Fibroblast of the aortic adventitia (primary cell): Measurements from ENCODE around the gene ITPRIPL2. TPM values are rescaled to one million over a fixed set of nuclear protein-coding genes. Genes with fewer than 3 reads are reported as not detected.

ENCODE experiments used
- DNase-seq: peaks from one replicate; pipeline ENCODE4 v3.0.0-alpha.2; 2010; ENCODE audit warnings: low read depth
- H3K4me3 ChIP-seq: 2 replicates; pipeline ENCODE4 v1.5.1; 2011; ENCODE audit warnings: low read depth, mild to moderate bottlenecking, control low read depth, low read length, moderate library complexity
- total RNA-seq: library from RNA; depleted of rRNA; stranded (reverse); fragments of >200 nt; gene quantifications from 2 replicates; pipeline ENCODE4 v1.2.3, GENCODE V29; 2012; ENCODE audit warnings: low replicate concordance
- TF ChIP-seq, protein P1 (sequence below): IDR thresholded peaks from 2 replicates; pipeline ENCODE4 v1.5.1; 2011; ENCODE audit warnings: mild to moderate bottlenecking, low read length, control low read depth, inconsistent platforms; ENCODE audit not compliant: insufficient read depth

ITPRIPL2 gene
- total RNA-seq, 1 donor: 60.1 TPM

DNA sequence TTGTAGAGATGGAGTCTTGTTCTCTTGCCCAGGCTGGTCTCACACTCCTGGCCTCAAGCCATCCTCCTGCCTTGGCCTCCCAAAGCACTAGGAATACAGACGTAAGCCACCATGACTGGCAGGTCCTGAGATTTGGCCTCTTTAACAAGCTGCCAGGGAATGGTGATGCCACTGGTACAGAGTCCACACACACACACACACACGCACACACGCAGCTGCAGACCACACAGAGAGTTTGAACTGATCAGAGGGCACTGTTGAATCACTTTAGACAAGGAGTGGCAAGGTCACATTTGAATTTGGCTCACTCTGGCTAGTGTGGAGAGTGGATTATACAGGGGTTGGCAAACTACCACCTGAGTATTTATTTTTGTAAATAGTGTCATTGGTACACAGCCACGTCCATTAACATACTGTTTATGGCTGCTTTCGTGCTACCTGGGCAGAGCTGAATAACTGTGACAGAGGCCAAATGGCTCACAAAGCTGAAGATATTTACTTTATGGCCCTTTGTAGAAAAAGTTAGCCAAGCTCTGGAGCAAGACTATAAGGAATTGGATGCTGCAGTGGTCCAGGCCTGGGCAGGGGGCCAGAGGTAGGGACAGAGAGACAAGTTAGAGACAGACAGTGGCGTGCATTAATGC is 9.9 kb downstream of the ITPRIPL2 start:
- no peak for DNase-seq
- no peak overlapping the region for H3K4me3 ChIP-seq
- TF ChIP-seq, protein P1, sequence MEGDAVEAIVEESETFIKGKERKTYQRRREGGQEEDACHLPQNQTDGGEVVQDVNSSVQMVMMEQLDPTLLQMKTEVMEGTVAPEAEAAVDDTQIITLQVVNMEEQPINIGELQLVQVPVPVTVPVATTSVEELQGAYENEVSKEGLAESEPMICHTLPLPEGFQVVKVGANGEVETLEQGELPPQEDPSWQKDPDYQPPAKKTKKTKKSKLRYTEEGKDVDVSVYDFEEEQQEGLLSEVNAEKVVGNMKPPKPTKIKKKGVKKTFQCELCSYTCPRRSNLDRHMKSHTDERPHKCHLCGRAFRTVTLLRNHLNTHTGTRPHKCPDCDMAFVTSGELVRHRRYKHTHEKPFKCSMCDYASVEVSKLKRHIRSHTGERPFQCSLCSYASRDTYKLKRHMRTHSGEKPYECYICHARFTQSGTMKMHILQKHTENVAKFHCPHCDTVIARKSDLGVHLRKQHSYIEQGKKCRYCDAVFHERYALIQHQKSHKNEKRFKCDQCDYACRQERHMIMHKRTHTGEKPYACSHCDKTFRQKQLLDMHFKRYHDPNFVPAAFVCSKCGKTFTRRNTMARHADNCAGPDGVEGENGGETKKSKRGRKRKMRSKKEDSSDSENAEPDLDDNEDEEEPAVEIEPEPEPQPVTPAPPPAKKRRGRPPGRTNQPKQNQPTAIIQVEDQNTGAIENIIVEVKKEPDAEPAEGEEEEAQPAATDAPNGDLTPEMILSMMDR: no peak

DNA sequence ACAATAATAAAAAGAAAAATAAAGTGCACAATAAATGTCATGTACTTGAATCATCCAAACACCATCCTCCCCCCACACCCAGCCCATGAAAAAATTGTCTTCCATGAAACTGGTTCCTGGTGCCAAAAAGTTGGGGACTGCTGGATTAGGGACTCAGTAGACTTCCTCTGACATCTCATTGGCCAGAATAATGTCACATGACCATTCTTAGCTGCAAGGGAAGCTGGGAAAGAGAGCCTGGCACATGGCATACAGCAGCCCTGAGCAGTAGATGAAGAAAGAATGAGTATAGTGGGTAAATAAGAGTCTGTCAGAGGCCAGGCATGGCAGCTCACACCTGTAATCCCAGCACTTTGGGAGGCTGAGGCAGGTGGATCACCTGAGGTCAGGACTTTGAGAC is 12.5 kb downstream of the ITPRIPL2 start:
- TF ChIP-seq, protein P1: no peak
- DNase-seq: no peak

GRCh38 chr16:19127205-19127604 is 13.4 kb downstream of the ITPRIPL2 start:
- TF ChIP-seq, protein P1: no peak
- no peak for DNase-seq
- H3K4me3 ChIP-seq: no peak overlapping the region

More for the DNA sequence above, 12.5 kb downstream of the ITPRIPL2 start:
- no peak overlapping the region for H3K4me3 ChIP-seq

DNA sequence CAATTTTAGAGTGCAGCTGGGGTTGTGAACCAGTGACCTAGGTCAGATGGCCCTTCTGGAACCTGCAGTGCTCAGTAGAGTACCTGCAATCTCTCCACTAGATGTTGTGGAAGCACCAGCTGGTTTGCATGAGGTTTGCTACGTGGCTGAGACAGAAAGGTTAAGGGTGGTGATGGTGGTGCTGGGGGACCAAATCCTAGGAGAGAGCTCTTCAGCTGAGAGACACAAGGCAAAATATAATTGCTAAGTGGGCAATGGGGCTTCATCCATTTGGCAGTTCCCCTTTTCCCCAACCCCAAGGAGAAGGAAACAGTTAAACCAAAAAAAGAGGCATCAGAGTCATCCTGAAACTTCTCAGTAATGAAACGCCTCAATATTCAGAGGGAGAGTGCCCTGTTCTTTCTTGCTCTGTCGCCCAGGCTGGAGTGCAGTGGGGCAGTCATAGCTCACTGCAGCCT is 13.9 kb downstream of the ITPRIPL2 start:
- H3K4me3 ChIP-seq: no peak overlapping the region
- TF ChIP-seq, protein P1: no peak
- no peak for DNase-seq

GRCh38 chr16:19128454-19129200 is 14.9 kb downstream of the ITPRIPL2 start:
- no peak overlapping the region for H3K4me3 ChIP-seq
- TF ChIP-seq, protein P1: no peak

GRCh38 chr16:19130385-19130784 is 16.6 kb downstream of the ITPRIPL2 start:
- H3K4me3 ChIP-seq: no peak overlapping the region
- no peak for DNase-seq
- TF ChIP-seq, protein P1: no peak

More at GRCh38 chr16:19128454-19129200, 14.9 kb downstream of the ITPRIPL2 start:
- no peak for DNase-seq
